GM12891 (cell line): ENCODE data around the gene MKX.

ENCODE experiments used
- PAX5 ChIP-seq: IDR thresholded peaks from 2 replicates; pipeline ENCODE4 v1.6.1; 2011; ENCODE audit warnings: low read length, moderate library complexity, mild to moderate bottlenecking; ENCODE audit not compliant: insufficient read depth, severe bottlenecking
- POLR2A ChIP-seq: IDR thresholded peaks from 2 replicates; pipeline ENCODE4 v1.6.1; 2011; ENCODE audit warnings: low read depth, low read length, control low read depth
- POLR2AphosphoS5 ChIP-seq: IDR thresholded peaks from 2 replicates; pipeline ENCODE4 v1.6.1; 2011; ENCODE audit warnings: low read depth, low read length, control low read depth
- POU2F2 ChIP-seq: IDR thresholded peaks from 2 replicates; pipeline ENCODE4 v1.6.1; 2011; ENCODE audit warnings: low read depth, mild to moderate bottlenecking, control low read depth, low read length, moderate library complexity
- SPI1 ChIP-seq: IDR thresholded peaks from 2 replicates; pipeline ENCODE4 v1.6.1; 2011; ENCODE audit warnings: low read depth, low read length, control low read depth
- TAF1 ChIP-seq: IDR thresholded peaks from 2 replicates; pipeline ENCODE4 v1.6.1; 2011; ENCODE audit warnings: low read depth, low read length, control low read depth

GRCh38 chr10:27713941-27714340, 31.7 kb downstream of the MKX start:
- no peak for TF ChIP-seq POLR2AphosphoS5
- no peak for TF ChIP-seq POLR2A
- TF ChIP-seq PAX5: no peak
- TF ChIP-seq TAF1: no peak
- TF ChIP-seq SPI1: no peak
- TF ChIP-seq POU2F2: no peak
